Stimulated activated naive B cell treated with anti-CD40 and anti-IgM and Interleukin-4, amounts not matched to agents 10 μg/mL and 1 μg/mL and 100 μg/mL, for 72 hours (primary cell): ENCODE data around the gene GPR180.

ENCODE experiments used
- ATAC-seq, 2 donors: fragments of 150-1000 bp; cut with Tn5 transposase; replicated peaks; 2 replicates each; pipeline ENCODE4 v1.10.0; 2021; ENCODE audit warnings: moderate library complexity in 1 of 2
- DNase-seq: peaks from one replicate; pipeline ENCODE4 v3.0.0; 2021
- H3K27ac Mint-ChIP-seq: one replicate; pipeline ENCODE4 v1.8.0; 2022; ENCODE audit warnings: mild to moderate bottlenecking, mixed read lengths
- H3K27me3 Mint-ChIP-seq, 2 donors: one replicate each; pipeline ENCODE4 v1.8.0; 2022; ENCODE audit warnings: mixed read lengths in 2 of 2
- H3K36me3 Mint-ChIP-seq, 2 donors: one replicate each; pipeline ENCODE4 v1.8.0; 2022; ENCODE audit warnings: mixed read lengths in 2 of 2, mild to moderate bottlenecking in 1 of 2
- H3K4me1 Mint-ChIP-seq, 2 donors: one replicate each; pipeline ENCODE4 v1.8.0; 2022; ENCODE audit warnings: mixed read lengths in 2 of 2, mild to moderate bottlenecking in 1 of 2
- H3K4me3 Mint-ChIP-seq, 2 donors: one replicate each; pipeline ENCODE4 v1.8.0; 2022; ENCODE audit warnings: mild to moderate bottlenecking in 2 of 2, mixed read lengths in 2 of 2, moderate library complexity in 1 of 2
- H3K9me3 Mint-ChIP-seq, 2 donors: one replicate each; pipeline ENCODE4 v1.8.0; 2022; ENCODE audit warnings: mixed read lengths in 2 of 2, mild to moderate bottlenecking in 1 of 2

GPR180 gene

GRCh38 chr13:94641409-94641941, 39.8 kb downstream of the GPR180 start:
- no peak overlapping the region for H3K27ac Mint-ChIP-seq
- DNase-seq (no peak), ATAC-seq (no peak)
- H3K9me3 Mint-ChIP-seq = peaks cover 4 to 6% of the 10 kb centered on the region in 2 donors
- H3K36me3 Mint-ChIP-seq = peaks cover 0 to 4% of the 10 kb centered on the region in 2 donors
- no peaks in the 10 kb centered on the region for H3K4me1 Mint-ChIP-seq
- no peak overlapping the region for H3K4me3 Mint-ChIP-seq
- peaks cover 0 to 4% of the 10 kb centered on the region in 2 donors for H3K27me3 Mint-ChIP-seq

GRCh38 chr13:94646904-94647303, 45.2 kb downstream of the GPR180 start:
- no peaks in the 10 kb centered on the region for H3K9me3 Mint-ChIP-seq
- H3K27me3 Mint-ChIP-seq = no peaks in the 10 kb centered on the region
- DNase-seq (no peak), ATAC-seq (no peak)
- no peak overlapping the region for H3K27ac Mint-ChIP-seq
- H3K4me3 Mint-ChIP-seq = no peak overlapping the region
- no peaks in the 10 kb centered on the region for H3K4me1 Mint-ChIP-seq
- no peaks in the 10 kb centered on the region for H3K36me3 Mint-ChIP-seq

- DNase-seq (no peak), ATAC-seq (no peak)
- Mint-ChIP-seq H3K4me1 (no peaks in the 10 kb centered on the region), H3K27me3 (peaks cover 12 to 30% of the 10 kb centered on the region in 2 donors), H3K4me3 (no peak overlapping the region), H3K36me3 (no peaks in the 10 kb centered on the region), H3K27ac (no peak overlapping the region), H3K9me3 (no peaks in the 10 kb centered on the region)
These were observed 54.5 kb downstream of the GPR180 start for GRCh38 chr13:94656176-94656575.

GRCh38 chr13:94656766-94657165, 55.1 kb downstream of the GPR180 start:
- Mint-ChIP-seq H3K27ac (no peak overlapping the region), H3K4me1 (no peaks in the 10 kb centered on the region), H3K36me3 (no peaks in the 10 kb centered on the region), H3K9me3 (no peaks in the 10 kb centered on the region), H3K27me3 (peaks cover 17 to 35% of the 10 kb centered on the region in 2 donors), H3K4me3 (no peak overlapping the region)
- DNase-seq = no peak
- no peak for ATAC-seq

GRCh38 chr13:94657167-94657566, 55.5 kb downstream of the GPR180 start:
- no peak for DNase-seq
- no peak overlapping the region for H3K4me3 Mint-ChIP-seq
- ATAC-seq = no peak
- H3K36me3 Mint-ChIP-seq = no peaks in the 10 kb centered on the region
- H3K27ac Mint-ChIP-seq = no peak overlapping the region
- H3K9me3 Mint-ChIP-seq = no peaks in the 10 kb centered on the region
- peaks cover 17 to 35% of the 10 kb centered on the region in 2 donors for H3K27me3 Mint-ChIP-seq
- peaks cover 0 to under 1% of the 10 kb centered on the region in 2 donors for H3K4me1 Mint-ChIP-seq

GRCh38 chr13:94658926-94659597, 57.4 kb downstream of the GPR180 start:
- peaks cover 27 to 40% of the 10 kb centered on the region in 2 donors for H3K27me3 Mint-ChIP-seq
- H3K36me3 Mint-ChIP-seq = no peaks in the 10 kb centered on the region
- peaks cover 1 to 8% of the 10 kb centered on the region in 2 donors for H3K4me1 Mint-ChIP-seq
- ATAC-seq = no peak
- no peak overlapping the region for H3K4me3 Mint-ChIP-seq
- H3K9me3 Mint-ChIP-seq = no peaks in the 10 kb centered on the region
- no peak overlapping the region for H3K27ac Mint-ChIP-seq
- DNase-seq = no peak

GRCh38 chr13:94659598-94659946, 57.9 kb downstream of the GPR180 start:
- Mint-ChIP-seq H3K4me1 (peaks cover 1 to 8% of the 10 kb centered on the region in 2 donors), H3K27ac (no peak overlapping the region), H3K36me3 (no peaks in the 10 kb centered on the region), H3K4me3 (no peak overlapping the region), H3K27me3 (peaks cover 27 to 35% of the 10 kb centered on the region in 2 donors), H3K9me3 (no peaks in the 10 kb centered on the region)
- no peak for DNase-seq
- ATAC-seq = no peak

GRCh38 chr13:94660695-94661326, 59.2 kb downstream of the GPR180 start:
- H3K4me1 Mint-ChIP-seq = peaks cover 1 to 8% of the 10 kb centered on the region in 2 donors

GRCh38 chr13:94661406-94661805, 59.7 kb downstream of the GPR180 start:
- H3K36me3 Mint-ChIP-seq = no peaks in the 10 kb centered on the region
- peaks cover 27 to 41% of the 10 kb centered on the region in 2 donors for H3K27me3 Mint-ChIP-seq
- DNase-seq = no peak
- H3K4me1 Mint-ChIP-seq = peaks cover 1 to 8% of the 10 kb centered on the region in 2 donors
- no peaks in the 10 kb centered on the region for H3K9me3 Mint-ChIP-seq
- H3K27ac Mint-ChIP-seq = no peak overlapping the region
- H3K4me3 Mint-ChIP-seq = no peak overlapping the region
- ATAC-seq = no peak

More at GRCh38 chr13:94660695-94661326, 59.2 kb downstream of the GPR180 start:
- Mint-ChIP-seq H3K36me3 (no peaks in the 10 kb centered on the region), H3K9me3 (no peaks in the 10 kb centered on the region), H3K27me3 (peaks cover 27 to 35% of the 10 kb centered on the region in 2 donors), H3K4me3 (no peak overlapping the region), H3K27ac (no peak overlapping the region)
- ATAC-seq (no peak), DNase-seq (no peak)

- Mint-ChIP-seq H3K36me3 (peaks cover 0 to 2% of the 10 kb centered on the region in 2 donors), H3K27me3 (peaks cover 36 to 45% of the 10 kb centered on the region in 2 donors), H3K4me1 (peaks cover 3 to 15% of the 10 kb centered on the region in 2 donors), H3K9me3 (no peaks in the 10 kb centered on the region), H3K4me3 (no peak overlapping the region), H3K27ac (no peak overlapping the region)
- ATAC-seq (no peak), DNase-seq (no peak)
These were observed 60.8 kb downstream of the GPR180 start for GRCh38 chr13:94662274-94662945.

- peaks cover 0 to 2% of the 10 kb centered on the region in 2 donors for H3K9me3 Mint-ChIP-seq
These were observed 63.2 kb downstream of the GPR180 start for GRCh38 chr13:94664889-94665288.

GRCh38 chr13:94666065-94666464, 64.4 kb downstream of the GPR180 start:
- H3K36me3 Mint-ChIP-seq = peaks cover 0 to 4% of the 10 kb centered on the region in 2 donors
- no peak for ATAC-seq

More at GRCh38 chr13:94664889-94665288, 63.2 kb downstream of the GPR180 start:
- no peak overlapping the region for H3K4me3 Mint-ChIP-seq
- no peak overlapping the region for H3K27ac Mint-ChIP-seq
- peaks cover 0 to 4% of the 10 kb centered on the region in 2 donors for H3K36me3 Mint-ChIP-seq
- H3K4me1 Mint-ChIP-seq = peaks cover 4 to 22% of the 10 kb centered on the region in 2 donors
- ATAC-seq (no peak), DNase-seq (no peak)
- H3K27me3 Mint-ChIP-seq = peaks cover 33 to 43% of the 10 kb centered on the region in 2 donors

GRCh38 chr13:94667190-94667589, 65.5 kb downstream of the GPR180 start:
- DNase-seq (no peak), ATAC-seq (peak; percentile 58 to 66)
- H3K4me1 Mint-ChIP-seq = peaks cover 4 to 21% of the 10 kb centered on the region in 2 donors
- peaks cover 0 to 4% of the 10 kb centered on the region in 2 donors for H3K36me3 Mint-ChIP-seq
- H3K9me3 Mint-ChIP-seq = peaks cover 0 to 2% of the 10 kb centered on the region in 2 donors
- H3K4me3 Mint-ChIP-seq = no peak overlapping the region
- no peak overlapping the region for H3K27ac Mint-ChIP-seq
- peaks cover 31 to 35% of the 10 kb centered on the region in 2 donors for H3K27me3 Mint-ChIP-seq

More at GRCh38 chr13:94666065-94666464, 64.4 kb downstream of the GPR180 start:
- Mint-ChIP-seq H3K9me3 (peaks cover 0 to 2% of the 10 kb centered on the region in 2 donors), H3K27ac (no peak overlapping the region), H3K4me3 (no peak overlapping the region), H3K27me3 (peaks cover 33 to 37% of the 10 kb centered on the region in 2 donors), H3K4me1 (peaks cover 4 to 22% of the 10 kb centered on the region in 2 donors)
- no peak for DNase-seq

GRCh38 chr13:94672400-94672799, 70.7 kb downstream of the GPR180 start:
- peaks cover 2 to 7% of the 10 kb centered on the region in 2 donors for H3K4me1 Mint-ChIP-seq
- peaks cover 0 to 2% of the 10 kb centered on the region in 2 donors for H3K9me3 Mint-ChIP-seq
- peaks cover 27 to 29% of the 10 kb centered on the region in 2 donors for H3K27me3 Mint-ChIP-seq
- H3K4me3 Mint-ChIP-seq = no peak overlapping the region
- ATAC-seq = no peak
- no peak overlapping the region for H3K27ac Mint-ChIP-seq
- no peak for DNase-seq
- H3K36me3 Mint-ChIP-seq = peaks cover 0 to 2% of the 10 kb centered on the region in 2 donors
